Activated CD4-positive, alpha-beta T cell treated with anti-CD3 and anti-CD28 coated beads, Interleukin-2, amount 50 U/mL, for 24 hours (primary cell): ENCODE results near the gene FASN.

ENCODE experiments used
- DNase-seq, 2 donors: peaks; one replicate each; pipeline ENCODE4 v3.0.0-alpha.2; 2020; ENCODE audit warnings: low read depth in 1 of 2, low spot score in 1 of 2

Gene FASN

GRCh38 chr17:82058855-82059249 lies 39.2 kb downstream of the FASN start:
- no peak for DNase-seq

- no peak for DNase-seq
These were observed 39.7 kb downstream of the FASN start for GRCh38 chr17:82058230-82058854.

- no peak for DNase-seq
These were observed 41.1 kb downstream of the FASN start for GRCh38 chr17:82056729-82057621.

GRCh38 chr17:82055965-82056728 lies 41.9 kb downstream of the FASN start:
- no peak for DNase-seq

- no peak for DNase-seq
These were observed 42.7 kb downstream of the FASN start for GRCh38 chr17:82055023-82055964.

- DNase-seq = no peak
These were observed 43.5 kb downstream of the FASN start for GRCh38 chr17:82054351-82055022.

- no peak for DNase-seq
These were observed 44.3 kb downstream of the FASN start for GRCh38 chr17:82053556-82054263.

- DNase-seq = no peak
These were observed 44.9 kb downstream of the FASN start for GRCh38 chr17:82053130-82053529.

- no peak for DNase-seq
These were observed 45.4 kb downstream of the FASN start for GRCh38 chr17:82052638-82053059.

- DNase-seq = peak; percentile 70 to 80
These were observed 46.0 kb downstream of the FASN start, which contains the start of the genes GPS1 and RFNG for GRCh38 chr17:82051776-82052637. Gene GPS1 (plus strand): TSS chr17:82051898. CDS start chr17:82051932, 34 bp downstream. Gene RFNG (minus strand): TSS chr17:82051811. CDS start chr17:82051766, 45 bp downstream.

GRCh38 chr17:82050761-82051641 lies 47.0 kb downstream of the FASN start:
- DNase-seq = no peak

GRCh38 chr17:82050152-82050760 lies 47.8 kb downstream of the FASN start:
- no peak for DNase-seq

GRCh38 chr17:82049521-82049971 lies 48.5 kb downstream of the FASN start:
- DNase-seq = no peak

- DNase-seq = no peak
These were observed 48.9 kb downstream of the FASN start for GRCh38 chr17:82049106-82049505.

GRCh38 chr17:82048571-82048971 lies 49.5 kb downstream of the FASN start:
- no peak for DNase-seq

- DNase-seq = no peak
These were observed 50.0 kb downstream of the FASN start for GRCh38 chr17:82047914-82048570.
